Kidney tubule cell (primary cell): ENCODE measurements around the gene BICC1.

Experiments used
- DNase-seq: peaks from one replicate; pipeline ENCODE4 v3.0.0-alpha.2; 2018; ENCODE audit warnings: low spot score

BICC1 gene

GRCh38 chr10:58782876-58783851 is 270.5 kb downstream of the BICC1 start:
- DNase-seq = no peak

DNA sequence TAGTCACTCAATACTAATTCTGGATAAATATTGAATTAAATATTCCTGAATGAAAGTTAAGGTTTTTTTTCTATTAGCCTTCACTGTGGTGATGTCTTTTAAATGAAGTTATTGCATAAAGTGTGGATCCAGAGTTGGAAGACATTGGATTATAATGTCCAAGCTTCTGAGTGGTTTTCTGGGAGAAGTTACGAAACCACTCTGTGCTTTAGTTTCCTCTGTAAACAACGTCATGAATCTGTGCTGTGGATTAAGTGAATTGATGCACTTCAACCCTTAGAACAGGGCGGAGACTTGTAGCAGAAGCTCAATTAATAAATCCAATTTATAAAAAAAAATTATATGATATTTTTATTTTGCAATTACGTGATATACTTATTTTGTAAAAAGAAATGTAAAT is 271.7 kb downstream of the BICC1 start:
- DNase-seq = no peak

DNA sequence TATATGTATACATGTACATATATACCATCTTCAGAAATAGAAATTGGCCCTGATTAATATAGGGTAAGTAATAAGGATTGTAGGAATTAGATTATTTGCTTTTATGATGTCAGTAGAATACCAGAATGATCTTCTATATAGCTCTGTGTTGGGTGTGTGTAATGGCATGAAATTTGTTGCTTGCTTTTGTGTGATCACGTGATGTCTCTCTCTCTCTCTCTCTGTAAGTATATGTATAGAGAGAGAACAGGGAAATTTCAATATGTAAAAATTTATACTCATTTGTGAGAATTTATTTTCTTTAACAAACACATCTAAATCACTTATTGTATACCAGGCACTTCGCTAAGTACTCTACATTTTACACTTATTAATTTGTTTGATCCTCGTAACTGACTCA is 272.7 kb downstream of the BICC1 start:
- DNase-seq = no peak

DNA sequence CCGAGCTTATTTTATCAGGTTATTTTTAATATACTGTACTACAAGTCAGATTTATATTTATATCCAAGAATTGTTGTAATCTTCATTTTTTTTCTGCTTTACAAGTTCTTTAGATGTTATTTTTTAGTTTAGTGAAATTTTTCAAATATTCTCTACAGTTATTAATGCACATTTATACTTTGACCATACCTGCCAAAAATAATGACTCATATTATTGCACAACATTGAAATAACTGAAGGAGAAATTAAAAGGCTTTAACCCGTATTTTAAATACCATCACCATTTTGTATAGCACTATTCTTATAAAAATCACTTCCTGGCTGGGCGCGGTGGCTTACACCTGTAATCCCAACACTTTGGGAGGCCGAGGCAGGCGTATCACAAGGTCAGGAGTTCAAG is 278.5 kb downstream of the BICC1 start:
- no peak for DNase-seq

DNA sequence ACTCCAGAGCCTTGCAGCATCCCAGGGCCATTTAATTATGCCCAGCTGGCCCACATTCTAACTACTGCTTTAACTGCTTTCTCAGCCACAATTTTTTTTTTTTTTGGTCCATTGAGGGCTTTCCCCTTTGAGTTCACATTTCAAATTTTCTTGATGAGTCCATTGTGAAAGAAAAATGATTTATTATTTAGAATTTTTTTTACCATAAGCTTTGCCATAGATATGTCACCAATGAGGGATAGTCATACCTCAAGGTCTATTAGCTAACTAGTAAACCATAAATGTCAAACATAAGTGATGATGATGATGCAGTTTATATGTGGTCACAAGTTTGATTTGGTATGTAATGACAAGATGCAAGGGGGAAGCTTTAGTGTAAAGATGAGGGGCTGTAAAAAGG is 282.9 kb downstream of the BICC1 start:
- DNase-seq = no peak

GRCh38 chr10:58796242-58796641 is 283.6 kb downstream of the BICC1 start:
- DNase-seq = peak; percentile 25

- DNase-seq = no peak
These were observed 284.2 kb downstream of the BICC1 start for GRCh38 chr10:58796824-58797223.

DNA sequence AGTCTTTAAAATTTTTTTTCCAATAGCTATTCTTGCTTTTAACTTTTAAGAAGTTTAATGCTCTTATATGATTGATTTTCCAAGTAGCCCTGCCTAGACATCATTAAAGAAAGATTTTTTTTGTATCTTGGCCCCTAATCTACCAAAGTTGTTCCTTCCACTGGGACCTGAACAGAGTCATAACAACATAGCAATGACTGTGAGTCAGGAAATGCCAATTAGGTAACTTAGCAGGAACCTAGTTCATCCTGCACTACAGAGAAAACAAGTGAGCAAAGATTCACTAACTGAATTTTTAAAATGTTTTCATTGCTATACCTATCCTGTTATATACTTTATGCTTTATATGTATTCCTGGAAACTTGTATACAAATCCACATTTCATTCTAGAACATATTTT is 284.7 kb downstream of the BICC1 start:
- DNase-seq = peak; percentile 52

GRCh38 chr10:58802047-58802446 is 289.4 kb downstream of the BICC1 start:
- DNase-seq = no peak

- no peak for DNase-seq
These were observed 293.7 kb downstream of the BICC1 start for GRCh38 chr10:58806323-58806722.

DNA sequence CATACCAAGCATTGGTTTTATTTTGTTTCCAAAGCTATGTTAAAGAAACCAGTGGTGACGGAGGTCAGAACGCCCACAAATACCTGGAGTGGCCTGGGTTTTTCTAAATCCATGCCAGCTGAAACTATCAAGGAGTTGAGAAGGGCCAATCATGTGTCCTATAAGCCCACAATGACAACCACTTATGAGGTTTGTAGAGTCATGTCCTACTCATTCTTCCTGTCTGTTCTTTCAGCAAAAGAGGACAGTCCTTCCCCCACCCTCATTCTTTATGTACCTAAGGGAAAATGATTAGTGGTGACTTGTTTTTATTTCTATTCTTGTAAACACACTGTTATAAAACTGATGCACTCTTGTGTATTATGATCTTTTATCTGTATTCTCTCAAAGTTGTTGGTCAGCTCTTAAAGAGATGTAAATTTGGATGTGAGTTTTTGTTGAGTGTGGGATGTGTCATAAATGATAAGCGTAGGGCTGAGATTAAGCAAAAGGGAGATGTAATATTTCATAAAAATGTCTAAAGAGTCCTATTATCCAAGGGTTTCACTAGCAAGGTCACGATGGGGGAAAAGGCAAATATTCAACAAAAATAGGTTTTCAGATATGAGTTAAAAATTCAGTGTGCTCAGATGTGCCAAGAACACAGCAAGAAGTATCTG is 294.4 kb downstream of the BICC1 start:
- peak; percentile 39 for DNase-seq

DNA sequence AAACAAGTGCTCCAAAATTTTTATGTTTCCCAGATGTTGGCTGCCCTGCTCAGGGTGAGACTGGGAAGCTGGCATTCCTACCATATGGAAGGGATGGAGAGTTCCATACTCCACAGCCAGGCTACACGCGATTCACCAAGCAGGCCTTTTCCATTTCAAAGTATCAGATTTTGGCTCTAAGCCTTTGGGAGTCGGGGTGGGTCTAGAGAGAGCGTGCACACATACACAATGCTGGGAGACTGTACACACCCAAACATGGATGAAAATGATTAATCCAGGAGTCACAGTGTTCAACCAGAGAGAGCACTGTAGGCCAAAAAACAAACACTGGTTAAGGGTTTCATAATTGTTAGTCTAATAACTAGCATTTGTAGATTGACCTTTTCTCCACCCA is 295.0 kb downstream of the BICC1 start:
- peak; percentile 49 for DNase-seq

DNA sequence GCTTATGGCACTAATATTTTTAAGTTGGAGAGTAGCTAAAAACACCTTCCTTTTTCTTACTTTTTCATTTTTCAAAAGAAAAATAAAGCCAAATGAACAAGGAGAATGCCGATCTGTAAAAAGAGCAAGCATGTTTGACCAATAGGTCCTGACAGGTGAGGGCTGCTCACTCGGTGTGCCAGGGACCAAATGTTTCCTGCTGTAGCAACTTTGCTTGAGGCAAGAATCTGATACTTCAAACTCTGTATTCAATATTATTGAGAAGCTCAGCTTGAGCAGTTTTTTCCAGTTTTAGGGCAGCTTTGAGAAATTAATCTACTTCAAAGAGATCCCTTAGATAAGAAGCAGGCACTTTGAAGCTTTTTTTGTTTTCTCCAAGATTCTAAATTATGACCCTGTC is 298.1 kb downstream of the BICC1 start:
- DNase-seq = no peak

DNA sequence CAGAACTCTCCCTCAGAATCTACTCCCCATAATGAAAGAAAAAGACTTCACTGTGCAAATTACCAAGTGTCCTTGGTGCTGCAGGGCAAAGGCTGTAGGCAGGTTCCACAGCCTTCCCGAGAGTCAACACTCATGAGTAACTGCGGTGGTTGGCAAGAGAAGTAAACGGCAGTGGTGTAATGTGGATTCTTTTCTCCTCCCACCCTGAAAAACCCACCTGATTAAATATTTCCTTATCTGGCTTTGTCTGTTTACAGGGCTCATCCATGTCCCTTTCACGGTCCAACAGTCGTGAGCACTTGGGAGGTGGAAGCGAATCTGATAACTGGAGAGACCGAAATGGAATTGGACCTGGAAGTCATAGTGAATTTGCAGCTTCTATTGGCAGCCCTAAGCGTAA is 300.9 kb downstream of the BICC1 start:
- peak; percentile 57 for DNase-seq

DNA sequence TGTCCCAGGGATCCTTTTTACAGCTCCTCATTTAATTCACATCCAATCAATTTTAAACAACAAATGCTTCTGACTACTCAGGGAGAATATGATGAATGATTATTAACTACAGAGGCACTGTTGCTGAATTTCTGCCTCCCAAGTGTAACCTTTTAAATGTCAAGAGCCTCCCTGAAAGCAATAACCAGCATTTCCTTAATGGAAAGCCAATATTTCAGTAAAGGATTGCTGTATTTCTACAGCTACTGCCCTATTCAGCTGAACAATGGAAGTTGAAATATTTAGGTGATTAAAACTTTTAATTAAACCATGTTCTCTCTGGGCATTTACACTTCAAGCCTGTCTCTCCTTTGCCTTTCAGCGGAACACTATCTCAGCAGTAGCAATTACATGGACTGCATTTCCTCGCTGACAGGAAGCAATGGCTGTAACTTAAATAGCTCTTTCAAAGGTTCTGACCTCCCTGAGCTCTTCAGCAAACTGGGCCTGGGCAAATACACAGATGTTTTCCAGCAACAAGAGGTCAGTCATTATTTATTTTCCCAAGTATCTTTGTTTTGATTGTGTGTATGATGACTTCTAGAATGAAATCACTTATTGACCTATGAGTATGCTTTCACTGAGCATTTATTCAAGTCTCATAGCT is 304.7 kb downstream of the BICC1 start:
- no peak for DNase-seq

DNA sequence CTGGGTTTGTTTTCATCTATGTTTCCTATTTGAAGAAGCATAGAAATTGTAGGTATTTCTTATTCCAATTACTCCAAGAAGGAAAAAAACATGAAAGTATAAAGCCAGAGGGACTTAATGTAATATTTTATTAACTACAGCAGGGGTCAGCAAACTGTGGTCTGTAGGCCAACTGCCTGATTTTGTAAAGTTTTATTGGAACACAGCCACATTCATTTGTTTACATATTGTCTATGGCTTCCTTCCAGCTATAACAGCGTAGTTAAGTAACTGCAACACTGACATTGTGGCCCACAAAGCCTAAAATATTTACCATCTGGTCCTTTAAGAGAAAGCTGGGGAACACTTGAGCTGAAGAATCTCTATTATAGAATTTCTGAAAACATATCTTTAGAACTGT is 306.2 kb downstream of the BICC1 start:
- no peak for DNase-seq

DNA sequence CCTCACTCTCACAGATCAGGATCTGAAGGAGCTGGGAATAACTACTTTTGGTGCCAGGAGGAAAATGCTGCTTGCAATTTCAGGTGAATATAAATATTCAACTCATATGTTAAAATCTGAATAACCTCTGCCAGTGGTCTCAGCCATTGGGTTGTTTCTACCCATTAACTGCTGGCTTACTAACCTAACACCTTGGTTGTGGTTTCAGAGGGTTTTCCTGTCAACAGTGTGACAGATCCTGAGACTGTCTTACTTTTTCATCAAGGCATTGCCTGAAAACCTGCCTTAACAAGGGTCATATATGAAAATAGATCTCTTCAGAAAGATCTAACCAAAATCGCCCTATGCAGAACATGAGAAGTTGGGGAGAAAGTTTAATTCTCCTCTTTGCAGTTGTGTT is 307.7 kb downstream of the BICC1 start:
- DNase-seq = no peak

DNA sequence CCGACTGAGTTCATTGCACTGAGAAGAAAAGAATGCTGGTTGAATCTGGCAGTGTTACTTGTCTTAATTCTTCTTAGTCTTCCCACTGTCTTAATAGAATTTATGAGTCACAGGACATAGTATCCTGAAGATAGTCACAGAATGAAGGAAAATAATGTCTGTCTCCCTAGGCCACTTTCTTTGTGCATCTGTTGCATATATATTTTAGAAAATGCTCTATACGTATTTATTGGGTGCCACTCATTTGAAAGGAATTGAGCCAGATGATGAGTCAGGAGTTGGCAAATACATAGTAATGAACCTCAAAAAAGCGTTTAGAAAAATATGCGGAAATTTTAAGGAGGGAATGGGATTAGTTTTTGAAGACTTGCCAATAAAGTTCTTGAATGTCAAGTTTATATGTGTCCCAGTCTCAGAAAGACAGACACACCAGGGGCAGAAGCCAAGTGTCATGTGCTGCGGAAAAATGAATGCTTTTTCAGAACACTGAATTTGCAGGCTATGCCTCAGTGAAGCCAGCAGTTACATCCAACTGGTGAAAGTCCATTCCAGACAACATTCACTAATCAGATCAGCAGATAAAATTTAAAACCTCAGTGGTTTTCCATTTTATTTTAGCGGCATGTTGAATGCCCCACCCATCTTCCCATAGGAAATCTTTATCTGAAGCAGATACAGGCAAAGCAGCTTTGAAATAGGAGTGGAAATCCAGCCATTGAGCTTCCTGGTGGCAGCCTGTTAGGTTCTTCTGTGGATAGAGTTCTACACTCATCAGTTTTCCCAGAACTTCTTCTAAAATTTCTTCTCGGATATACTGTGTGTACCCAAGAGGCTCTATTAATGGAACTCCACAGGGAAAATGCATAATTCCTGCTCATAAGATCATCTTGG is 308.4 kb downstream of the BICC1 start:
- peak; percentile 53 for DNase-seq

DNA sequence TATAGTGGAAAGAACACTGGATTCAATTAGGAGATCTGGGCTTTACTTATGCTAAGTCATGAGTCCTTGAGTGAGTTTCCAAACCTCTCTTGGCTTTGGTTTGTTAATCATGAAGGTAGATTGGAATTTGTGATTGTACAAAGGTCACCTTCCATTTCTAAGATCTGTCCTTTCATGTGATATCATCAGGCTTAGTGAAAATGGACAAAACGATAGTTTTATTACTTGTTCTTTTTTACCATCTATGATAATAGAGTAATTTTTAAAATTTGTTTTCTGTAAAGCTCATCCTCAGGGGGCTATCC is 309.0 kb downstream of the BICC1 start:
- no peak for DNase-seq

DNA sequence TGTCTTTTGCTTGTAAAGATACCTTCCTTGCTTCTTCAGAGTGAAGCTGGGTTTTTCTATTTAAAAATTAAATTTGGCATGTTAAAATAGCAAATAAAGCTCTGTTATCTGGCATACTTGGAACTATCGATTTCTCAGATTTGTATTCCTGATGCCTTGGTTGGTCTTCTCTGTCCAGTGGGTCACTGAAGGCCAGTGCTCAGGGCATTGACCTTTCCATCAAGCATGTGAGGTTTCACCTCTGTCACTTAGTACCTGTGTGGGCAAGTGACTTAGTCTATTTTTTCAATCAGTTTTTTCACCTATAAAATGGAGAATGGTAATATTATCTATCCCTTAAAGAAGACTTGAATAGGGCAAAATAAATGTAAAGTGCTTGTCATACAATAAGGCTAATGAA is 311.3 kb downstream of the BICC1 start:
- DNase-seq = no peak

DNA sequence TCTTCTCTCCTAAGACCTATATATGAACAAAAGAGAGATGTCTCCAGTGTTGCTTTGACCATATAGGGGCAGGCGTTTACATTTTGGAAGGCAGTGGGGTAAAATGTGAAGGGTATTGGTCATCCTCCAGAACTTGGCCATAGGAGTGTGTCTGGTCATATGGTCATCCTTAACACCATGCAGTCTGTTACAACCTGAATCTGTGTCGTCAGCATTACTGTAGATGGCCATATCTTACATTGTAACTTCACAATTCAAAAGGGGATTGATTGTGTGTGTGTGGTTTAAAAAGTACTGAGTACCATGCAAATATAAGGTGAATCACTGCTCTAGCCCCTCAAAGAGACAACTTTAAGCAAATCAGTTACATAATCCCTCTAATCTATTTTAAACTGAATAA is 311.7 kb downstream of the BICC1 start:
- DNase-seq = no peak

- no peak for DNase-seq
These were observed 314.0 kb downstream of the BICC1 start for GRCh38 chr10:58826694-58827093.
